SH-SY5Y (cell line): ENCODE measurements around the gene FRG2.

Source experiments
- GATA2 ChIP-seq: IDR thresholded peaks from 2 replicates; pipeline ENCODE4 v1.6.1; 2011; ENCODE audit warnings: mild to moderate bottlenecking, low read depth, low read length
- GATA3 ChIP-seq: IDR thresholded peaks from 2 replicates; pipeline ENCODE4 v1.6.1; 2011; ENCODE audit warnings: low read depth, mild to moderate bottlenecking, low read length, moderate library complexity

DNA sequence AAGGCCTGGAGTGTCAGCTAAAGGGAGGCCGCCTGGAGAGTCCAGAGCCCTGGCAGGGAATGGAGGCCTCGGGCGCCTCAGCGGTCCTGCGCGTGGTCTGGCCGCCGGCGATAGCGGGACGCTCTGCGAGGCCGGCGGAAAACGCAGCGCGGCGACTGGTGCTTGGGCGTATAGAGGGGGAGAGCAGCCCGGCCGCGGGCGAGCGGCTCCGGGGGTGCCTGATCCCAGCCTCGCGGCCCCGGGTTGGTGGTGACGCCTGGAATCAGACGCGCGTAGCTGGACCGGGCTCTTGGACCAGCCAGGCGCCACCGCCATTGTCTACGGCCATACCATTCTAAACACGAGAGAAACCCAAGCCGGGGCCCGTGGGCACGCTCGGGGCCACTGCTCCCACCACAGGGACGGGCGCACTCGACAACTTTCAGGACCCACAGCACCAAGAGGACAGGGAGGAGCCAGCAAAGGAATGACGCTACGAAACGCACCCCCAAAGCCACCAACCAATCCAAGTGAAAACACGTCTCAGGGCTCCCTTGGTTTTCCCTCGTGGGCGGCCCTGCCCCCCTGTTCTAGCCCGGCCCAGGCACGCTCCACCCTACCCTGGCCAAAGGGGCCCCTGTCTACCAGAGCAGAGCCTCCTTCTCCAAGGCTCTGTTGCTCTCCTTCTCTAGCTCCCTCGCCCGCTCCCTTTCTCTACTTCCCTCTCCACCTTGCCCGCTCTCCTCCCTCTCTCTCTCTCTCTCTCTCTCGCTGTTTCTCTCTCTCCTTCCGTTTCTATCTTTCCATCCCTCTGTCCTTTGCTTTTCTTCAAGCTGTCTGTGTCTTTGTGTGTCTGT lies 7.8 kb downstream of the FRG2 start:
- TF ChIP-seq GATA3 = no peak
- no peak for TF ChIP-seq GATA2
